ENCODE data around the gene UBL3. TPM values are rescaled to one million over a fixed set of nuclear protein-coding genes. Genes with fewer than 3 reads are reported as not detected.

UBL3 gene
- total RNA-seq, 1 donor from 2014 or later: 25.6 TPM

- no peak for DNase-seq (ENCODE audit: low spot score)
Measured at GRCh38 chr13:29760544-29760943, 89.9 kb downstream of the UBL3 start.

- DNase-seq (ENCODE audit: low spot score): no peak
Measured at GRCh38 chr13:29758531-29759114, 91.8 kb downstream of the UBL3 start.

DNA sequence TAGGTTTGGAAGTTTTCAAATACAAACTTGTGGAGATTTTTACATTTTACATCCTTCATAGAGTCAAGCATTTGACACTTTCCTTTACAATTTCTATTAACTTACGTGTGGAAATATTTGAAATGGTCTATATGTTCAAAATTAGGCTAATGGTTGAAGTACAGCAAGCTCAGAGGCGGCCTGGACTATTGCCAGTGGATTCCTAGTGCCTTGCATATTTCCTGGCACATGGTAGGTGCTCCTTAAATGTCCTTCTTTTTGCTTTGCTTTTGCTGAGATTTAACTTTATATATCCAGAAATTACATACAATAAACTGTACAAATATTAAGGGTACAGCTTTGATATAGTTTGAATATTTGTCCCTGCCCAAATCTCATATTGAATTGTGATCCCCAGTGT, 93.9 kb downstream of the UBL3 start:
- no peak for DNase-seq (ENCODE audit: low spot score)

- DNase-seq (ENCODE audit: low spot score): no peak
Measured at GRCh38 chr13:29754473-29754806, 96.0 kb downstream of the UBL3 start.

- DNase-seq (ENCODE audit: low spot score): no peak
Measured at GRCh38 chr13:29753618-29754472, 96.6 kb downstream of the UBL3 start.

- no peak for DNase-seq (ENCODE audit: low spot score)
Measured at GRCh38 chr13:29752175-29752574, 98.2 kb downstream of the UBL3 start.

DNA sequence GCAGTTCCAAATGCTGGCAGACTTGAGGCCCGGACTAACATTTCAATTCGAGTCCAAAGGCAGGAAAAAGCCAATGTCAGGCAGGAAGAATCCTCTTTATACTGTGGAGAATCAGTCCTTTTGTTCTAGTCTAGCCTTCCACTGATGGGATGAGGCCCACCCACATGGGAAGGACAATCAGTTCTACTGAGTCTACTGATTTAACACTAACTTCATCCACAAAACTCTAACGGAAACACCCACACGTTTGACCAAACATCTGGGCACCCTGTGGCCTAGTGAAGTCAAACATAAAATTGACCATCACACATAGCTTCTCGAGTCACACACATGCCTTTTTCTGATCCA, 100.3 kb downstream of the UBL3 start:
- no peak for DNase-seq (ENCODE audit: low spot score)

DNA sequence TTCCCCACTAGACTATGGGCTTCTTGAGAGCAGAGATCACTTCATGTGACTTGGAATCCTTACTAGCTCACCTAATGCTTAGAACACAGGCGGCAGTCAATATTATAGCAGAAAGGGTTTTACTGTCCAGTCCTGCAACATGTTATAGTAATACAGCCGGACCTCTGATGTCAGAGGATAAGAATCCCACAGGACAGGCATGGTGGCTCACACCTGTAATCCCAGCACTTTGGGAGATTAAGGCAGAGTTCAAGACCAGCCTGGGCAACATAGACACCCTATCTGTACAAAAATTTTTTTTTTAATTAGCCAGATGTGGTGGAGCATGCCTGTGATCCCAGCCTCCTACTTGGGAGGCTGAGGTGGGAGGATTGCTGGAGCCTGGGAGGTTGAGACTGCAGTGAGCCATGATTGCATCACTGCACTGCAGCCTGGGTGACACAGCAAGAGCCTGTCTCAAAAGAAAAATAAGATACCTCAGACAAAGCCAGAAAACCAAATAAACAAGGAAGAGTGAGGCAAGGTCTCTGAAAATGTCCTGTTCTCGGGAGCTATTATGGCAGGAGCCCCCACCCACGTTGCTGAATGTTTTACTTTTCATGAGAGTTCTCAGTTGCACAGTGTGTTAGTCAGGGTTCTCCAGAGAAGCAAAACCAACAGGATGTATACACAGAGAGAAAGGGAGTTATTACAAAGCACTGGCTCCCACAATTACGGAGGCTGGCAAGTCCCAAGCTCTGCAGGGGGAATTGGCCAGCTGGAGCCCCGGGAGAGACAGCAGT, 100.8 kb downstream of the UBL3 start:
- DNase-seq (ENCODE audit: low spot score): no peak

GRCh38 chr13:29748097-29748496, 102.3 kb downstream of the UBL3 start:
- DNase-seq (ENCODE audit: low spot score): no peak

DNA sequence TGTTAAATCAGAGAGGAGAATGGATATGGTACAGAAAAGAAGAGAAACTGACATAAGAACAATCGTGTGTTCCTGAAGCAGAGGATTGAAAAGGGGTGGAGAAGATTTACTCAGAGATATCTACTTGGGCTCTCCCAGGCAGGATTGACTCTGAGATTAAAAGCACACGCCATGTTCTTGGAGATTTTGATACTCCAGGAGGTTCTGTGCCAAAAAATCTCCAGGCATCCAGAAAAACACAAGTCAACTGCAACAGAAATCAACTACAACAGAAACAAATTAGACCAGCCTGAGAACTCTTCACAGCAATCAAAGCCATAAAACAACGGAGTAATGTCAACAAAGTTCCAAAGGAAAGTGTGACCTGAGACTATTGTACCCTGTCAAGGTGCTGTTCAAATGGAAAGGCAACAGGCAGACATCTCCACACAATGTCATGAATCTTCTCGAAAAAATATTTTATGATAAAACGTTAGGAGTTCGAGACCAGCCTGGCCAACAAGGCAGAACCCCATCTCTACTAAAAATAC, 104.2 kb downstream of the UBL3 start:
- DNase-seq (ENCODE audit: low spot score): no peak

GRCh38 chr13:29745704-29746103, 104.7 kb downstream of the UBL3 start:
- no peak for DNase-seq (ENCODE audit: low spot score)

GRCh38 chr13:29743201-29743786, 107.1 kb downstream of the UBL3 start:
- DNase-seq (ENCODE audit: low spot score): no peak

DNA sequence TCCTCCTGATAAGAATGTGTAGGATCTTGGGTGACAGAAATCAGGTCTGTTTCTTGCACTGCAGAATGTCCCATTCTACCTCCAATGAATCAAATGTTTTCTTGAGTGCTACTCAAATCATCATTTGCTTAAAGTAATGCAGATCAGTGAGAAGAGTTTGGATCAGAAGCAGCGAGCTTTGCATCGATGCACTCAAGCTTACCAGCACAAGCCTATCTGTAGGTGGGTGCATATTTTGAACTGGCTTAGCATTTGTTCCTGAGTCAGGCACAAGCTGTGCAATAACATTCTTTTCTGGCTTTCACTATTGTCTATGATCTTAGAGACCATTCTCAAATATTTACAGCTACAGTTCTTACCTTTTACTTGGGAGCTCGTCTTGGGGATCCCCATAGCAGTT, 109.5 kb downstream of the UBL3 start:
- no peak for DNase-seq (ENCODE audit: low spot score)

- DNase-seq (ENCODE audit: low spot score): no peak
Measured at GRCh38 chr13:29737061-29737460, 113.4 kb downstream of the UBL3 start.

DNA sequence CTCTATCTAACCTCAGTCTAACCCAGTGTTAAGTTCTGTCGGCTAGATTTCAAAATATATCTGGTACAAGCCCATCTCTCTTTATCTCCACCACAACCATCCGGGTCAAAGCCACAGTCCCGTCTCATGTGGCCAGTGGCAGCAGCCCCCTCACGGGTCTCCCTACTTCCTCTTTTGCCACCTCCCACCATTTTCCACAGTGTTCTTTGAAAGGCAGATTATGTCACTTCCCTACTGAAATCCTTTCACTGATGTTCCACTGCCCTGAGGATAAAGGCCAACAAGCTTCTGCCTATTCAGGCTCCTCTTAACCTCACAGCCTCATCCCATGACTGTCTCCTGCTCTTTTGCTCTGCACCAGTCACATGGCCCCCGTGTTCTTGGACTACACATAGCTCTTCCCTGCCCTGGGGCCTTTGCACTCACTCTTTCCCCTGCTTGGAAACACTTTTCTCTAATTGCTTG, 117.2 kb downstream of the UBL3 start:
- DNase-seq (ENCODE audit: low spot score): no peak

GRCh38 chr13:29730253-29730652, 120.2 kb downstream of the UBL3 start:
- no peak for DNase-seq (ENCODE audit: low spot score)

GRCh38 chr13:29722415-29722814, 128.0 kb downstream of the UBL3 start:
- DNase-seq (ENCODE audit: low spot score): no peak

- no peak for DNase-seq (ENCODE audit: low spot score)
Measured at GRCh38 chr13:29721766-29722165, 128.7 kb downstream of the UBL3 start.

DNA sequence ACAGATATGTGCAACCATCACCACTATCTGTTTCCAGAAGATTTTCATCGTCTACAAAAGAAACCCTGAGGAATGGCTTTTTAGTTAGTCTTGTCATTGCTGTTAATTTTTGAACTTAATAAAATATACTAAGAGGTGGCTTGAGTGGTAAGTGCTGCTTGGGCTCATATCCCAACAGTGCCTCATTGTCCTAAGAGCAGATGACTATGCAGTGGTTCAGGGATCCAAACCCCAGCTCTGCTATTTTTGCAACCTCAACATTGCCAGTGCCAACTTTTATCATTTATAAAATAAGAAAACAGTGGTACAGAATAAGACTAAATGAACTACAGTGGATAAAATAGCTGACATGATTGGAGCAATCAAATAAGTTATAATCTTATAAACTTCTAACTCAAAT, 131.7 kb downstream of the UBL3 start:
- no peak for DNase-seq (ENCODE audit: low spot score)

DNA sequence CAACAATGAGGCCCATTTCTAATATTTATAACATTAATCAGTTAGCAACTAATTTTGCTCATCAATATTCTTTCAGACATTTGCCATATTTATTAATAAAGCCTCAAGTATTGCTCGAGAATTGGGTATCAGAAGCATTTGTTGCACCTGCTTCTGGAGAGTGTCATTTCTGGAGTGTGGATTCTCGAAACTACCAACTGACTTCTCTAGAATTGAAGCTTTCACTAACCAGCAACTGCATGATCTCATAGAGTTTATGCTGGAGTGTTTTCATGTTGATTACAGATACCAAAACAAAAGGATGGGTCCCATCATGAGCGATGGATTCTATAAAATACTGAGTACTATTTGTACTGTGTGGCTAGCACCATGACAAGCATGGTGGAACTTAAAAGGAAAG, 133.9 kb downstream of the UBL3 start:
- no peak for DNase-seq (ENCODE audit: low spot score)

Data from mesenteric fat pad (tissue), 1 donor.